Peyer's patch (tissue), 4 donors: ENCODE measurements around the gene DDX49. TPM values are rescaled to one million over a fixed set of nuclear protein-coding genes. Genes with fewer than 3 reads are reported as not detected.
A peak's percentile ranks its signal among the peaks of the same experiment; 100 is the strongest.

Experiments
- DNase-seq, 3 donors: peaks; one replicate each; pipeline ENCODE4 v3.0.0-alpha.2; 2017 to 2019
- H3K27ac ChIP-seq, 4 donors: fragments of 200-600 bp; sonication (generic); one replicate each; pipeline ENCODE4 v1.5.1; 2016 to 2019
- H3K27me3 ChIP-seq, 2 donors: fragments of 200-600 bp; sonication (generic); one replicate each; pipeline ENCODE4 v1.5.1; 2019
- H3K36me3 ChIP-seq, 3 donors: fragments of 200-600 bp; sonication (generic); one replicate each; pipeline ENCODE4 v1.5.1; 2016 to 2019
- H3K4me1 ChIP-seq, 4 donors: fragments of 200-600 bp; sonication (generic); one replicate each; pipeline ENCODE4 v1.5.1; 2016 to 2019
- H3K4me3 ChIP-seq, 4 donors: fragments of 200-600 bp; sonication (generic); 1 replicate in 3 of 4; 2 replicates in 1 of 4; pipeline ENCODE4 v1.5.1; 2016 to 2019; ENCODE audit warnings: mild to moderate bottlenecking in 1 of 4
- H3K9me3 ChIP-seq, 4 donors: fragments of 200-600 bp; sonication (generic); one replicate each; pipeline ENCODE4 v1.5.1; 2016 to 2019; ENCODE audit warnings: mild to moderate bottlenecking in 1 of 4
- CTCF ChIP-seq, 6 experiments: fragments of 450-650 bp in 4 of 6; fragments of 200-600 bp in 2 of 6; sonication (generic) in 1 of 6; IDR thresholded peaks; one replicate each; pipeline ENCODE4 v1.5.1; 2017 to 2019; ENCODE audit warnings: antibody characterized with exemption in 6 of 6, mild to moderate bottlenecking in 3 of 6, moderate library complexity in 1 of 6
- POLR2A ChIP-seq, 2 donors: fragments of 450-650 bp; IDR thresholded peaks; one replicate each; pipeline ENCODE4 v1.5.1; 2017; ENCODE audit warnings: antibody characterized with exemption in 2 of 2, mild to moderate bottlenecking in 2 of 2, moderate library complexity in 2 of 2
- total RNA-seq, 4 donors: library from RNA; depleted of rRNA; stranded (reverse); fragments of >200 nt; gene quantifications; one replicate each; pipeline ENCODE4 v1.1.0, GENCODE V29; 2016

Gene DDX49
- total RNA-seq, 4 donors from 2014 or later: 37.0 to 76.9 (median 47.1) TPM

- Histone ChIP-seq H3K27me3 (no peaks in the 10 kb centered on the region), H3K4me3 (no peak overlapping the region), H3K4me1 (no peaks in the 10 kb centered on the region), H3K36me3 (no peaks in the 10 kb centered on the region), H3K27ac (no peak overlapping the region), H3K9me3 (no peaks in the 10 kb centered on the region)
- DNase-seq: no peak
- TF ChIP-seq CTCF (IDR thresholded peaks at IDR 0.05): no peak
- no peak for TF ChIP-seq POLR2A (IDR thresholded peaks at IDR 0.05)
Measured at GRCh38 chr19:18961767-18962620, 42.5 kb downstream of the DDX49 start.

GRCh38 chr19:18964121-18964520 is 44.6 kb downstream of the DDX49 start:
- no peaks in the 10 kb centered on the region for H3K27me3 ChIP-seq
- DNase-seq: no peak
- H3K36me3 ChIP-seq: no peaks in the 10 kb centered on the region
- H3K27ac ChIP-seq: no peak overlapping the region
- no peaks in the 10 kb centered on the region for H3K9me3 ChIP-seq
- no peaks in the 10 kb centered on the region for H3K4me1 ChIP-seq
- TF ChIP-seq CTCF (IDR thresholded peaks at IDR 0.05) (no peak), POLR2A (IDR thresholded peaks at IDR 0.05) (no peak)
- H3K4me3 ChIP-seq: no peak overlapping the region

DNA sequence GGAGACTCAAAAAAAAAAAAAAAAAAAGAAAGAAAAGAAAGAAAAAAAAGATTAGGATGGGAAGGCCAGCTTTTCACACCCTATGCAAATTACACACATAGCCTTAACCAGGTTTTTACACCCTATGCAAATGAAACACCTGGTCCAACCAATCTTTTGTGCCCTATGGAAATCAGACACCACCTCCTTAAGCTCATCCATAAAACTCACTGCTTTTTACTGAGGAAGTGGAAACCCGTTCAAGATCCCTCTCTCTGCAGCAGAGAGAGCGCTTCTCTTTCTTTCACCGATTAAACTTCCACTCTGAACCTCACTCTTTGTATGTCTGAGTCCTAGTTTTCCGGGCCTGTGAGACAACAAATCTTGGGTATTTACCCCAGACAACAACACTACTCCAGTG is 46.8 kb downstream of the DDX49 start:
- Histone ChIP-seq H3K27me3 (no peaks in the 10 kb centered on the region), H3K36me3 (no peaks in the 10 kb centered on the region), H3K4me1 (peaks cover 0 to 7% (median 0%) of the 10 kb centered on the region in 4 donors), H3K4me3 (no peak overlapping the region), H3K9me3 (no peaks in the 10 kb centered on the region), H3K27ac (no peak overlapping the region)
- no peak for DNase-seq
- no peak for TF ChIP-seq CTCF (IDR thresholded peaks at IDR 0.05)
- no peak for TF ChIP-seq POLR2A (IDR thresholded peaks at IDR 0.05)

DNA sequence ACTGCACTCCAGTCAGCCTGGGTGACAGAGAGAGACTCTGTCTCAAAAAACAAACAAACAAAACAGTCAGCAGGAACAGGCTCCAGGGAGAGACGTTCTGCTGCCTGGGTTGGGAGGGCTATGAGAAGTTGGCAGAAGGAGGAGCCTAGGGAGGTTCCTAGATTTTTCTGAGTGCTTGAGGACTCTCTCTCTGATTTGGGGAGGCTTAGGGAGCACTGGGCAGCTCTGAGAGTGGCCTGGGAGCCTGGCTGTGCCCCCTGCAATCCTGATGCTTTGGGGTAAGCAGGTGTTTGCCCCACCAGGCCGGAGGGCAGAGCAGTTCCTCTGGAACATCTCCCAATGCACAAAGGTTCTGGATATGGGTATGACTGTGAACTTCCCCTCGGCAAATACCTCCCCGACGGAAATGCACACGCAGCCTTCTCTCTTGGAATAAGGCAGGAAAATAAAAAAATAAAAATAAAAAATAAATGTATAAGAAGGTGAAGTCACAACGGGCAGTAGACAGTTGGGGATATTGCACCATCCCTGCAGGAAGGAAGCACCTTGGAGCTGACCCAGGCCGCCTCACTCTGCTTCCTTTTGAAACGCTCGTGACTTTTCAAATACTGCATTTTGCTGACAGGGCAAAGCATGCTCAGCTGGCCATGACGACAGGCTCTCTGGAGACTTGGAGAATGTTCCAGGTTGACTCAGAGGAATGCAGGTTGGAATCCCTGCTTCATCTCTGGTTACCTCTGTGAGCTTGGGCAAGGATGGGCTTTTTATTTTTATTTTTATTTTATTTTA is 48.0 kb downstream of the DDX49 start:
- Histone ChIP-seq H3K4me1 (peaks cover 0 to 7% (median 0%) of the 10 kb centered on the region in 4 donors), H3K27ac (peak overlapping the region in 3 of 4 donors; percentile 17 to 43 (median 34)), H3K36me3 (no peaks in the 10 kb centered on the region), H3K27me3 (no peaks in the 10 kb centered on the region), H3K4me3 (no peak overlapping the region), H3K9me3 (no peaks in the 10 kb centered on the region)
- peak in 1 of 3 donors; percentile 67 for DNase-seq
- TF ChIP-seq CTCF (IDR thresholded peaks at IDR 0.05): no peak
- no peak for TF ChIP-seq POLR2A (IDR thresholded peaks at IDR 0.05)

GRCh38 chr19:18969931-18970659 is 50.6 kb downstream of the DDX49 start:
- H3K4me1 ChIP-seq: peaks cover 0 to 7% (median 0%) of the 10 kb centered on the region in 4 donors
- H3K9me3 ChIP-seq: no peaks in the 10 kb centered on the region
- H3K4me3 ChIP-seq: no peak overlapping the region
- no peak overlapping the region for H3K27ac ChIP-seq
- H3K27me3 ChIP-seq: no peaks in the 10 kb centered on the region
- TF ChIP-seq CTCF (IDR thresholded peaks at IDR 0.05) (no peak), POLR2A (IDR thresholded peaks at IDR 0.05) (no peak)
- no peaks in the 10 kb centered on the region for H3K36me3 ChIP-seq
- no peak for DNase-seq
